NCI-H524 (cell line): Measurements from ENCODE around the gene ITGA3.

Experiments used
- DNase-seq, 2 experiments: peaks; one replicate each; lab custom pipeline; 2025; lab: John Stamatoyannopoulos, UW

ITGA3 gene

GRCh38 chr17:50129353-50129727, 73.4 kb downstream of the ITGA3 start:
- no peak for DNase-seq

GRCh38 chr17:50129728-50130558, 74.0 kb downstream of the ITGA3 start, which contains the start of gene SAMD14:
SAMD14 (minus strand) TSS chr17:50130160; CDS start chr17:50124959, 5,201 bp downstream.
- peak; percentile 39 to 57 for DNase-seq

- peak in 1 of 2 experiments; percentile 20 for DNase-seq
These were observed 74.8 kb downstream of the ITGA3 start for GRCh38 chr17:50130559-50131305.

- DNase-seq: no peak
These were observed 76.3 kb downstream of the ITGA3 start for GRCh38 chr17:50132104-50132794.

- no peak for DNase-seq
These were observed 77.3 kb downstream of the ITGA3 start for GRCh38 chr17:50133028-50133768.

GRCh38 chr17:50133769-50134099, 77.8 kb downstream of the ITGA3 start:
- DNase-seq: peak in 1 of 2 experiments; percentile 57

GRCh38 chr17:50134206-50135110, 78.5 kb downstream of the ITGA3 start:
- peak in 1 of 2 experiments; percentile 13 for DNase-seq

- DNase-seq: no peak
These were observed 79.6 kb downstream of the ITGA3 start for GRCh38 chr17:50135316-50136095.

- DNase-seq: no peak
These were observed 80.3 kb downstream of the ITGA3 start for GRCh38 chr17:50136096-50136687.

GRCh38 chr17:50137042-50137441, 81.1 kb downstream of the ITGA3 start:
- DNase-seq: no peak

- DNase-seq: no peak
These were observed 83.4 kb downstream of the ITGA3 start for GRCh38 chr17:50139185-50139783.
